Right lobe of liver (tissue), 4 donors: Measurements from ENCODE around the gene SLC6A3.

Experiments
- POLR2A ChIP-seq: fragments of 450-650 bp; IDR thresholded peaks from one replicate; pipeline ENCODE4 v1.6.1; 2017; ENCODE audit warnings: antibody characterized with exemption, mild to moderate bottlenecking
- TF ChIP-seq, protein P1 (sequence below), 4 donors: fragments of 200-600 bp in 3 of 4; fragments of 450-650 bp in 1 of 4; IDR thresholded peaks; one replicate each; pipeline versions ENCODE4 v1.5.1 to v1.8.0; 2016 to 2022; ENCODE audit warnings: antibody characterized with exemption in 4 of 4, mild to moderate bottlenecking in 2 of 4
- donor health status: DM: no; HTN: no; CAD: no.
- donor health status: DM: no; HTN: no; CAD: no.
- donor health status: DM: no; HTN: yes; CAD: no.

- TF ChIP-seq, protein P1, sequence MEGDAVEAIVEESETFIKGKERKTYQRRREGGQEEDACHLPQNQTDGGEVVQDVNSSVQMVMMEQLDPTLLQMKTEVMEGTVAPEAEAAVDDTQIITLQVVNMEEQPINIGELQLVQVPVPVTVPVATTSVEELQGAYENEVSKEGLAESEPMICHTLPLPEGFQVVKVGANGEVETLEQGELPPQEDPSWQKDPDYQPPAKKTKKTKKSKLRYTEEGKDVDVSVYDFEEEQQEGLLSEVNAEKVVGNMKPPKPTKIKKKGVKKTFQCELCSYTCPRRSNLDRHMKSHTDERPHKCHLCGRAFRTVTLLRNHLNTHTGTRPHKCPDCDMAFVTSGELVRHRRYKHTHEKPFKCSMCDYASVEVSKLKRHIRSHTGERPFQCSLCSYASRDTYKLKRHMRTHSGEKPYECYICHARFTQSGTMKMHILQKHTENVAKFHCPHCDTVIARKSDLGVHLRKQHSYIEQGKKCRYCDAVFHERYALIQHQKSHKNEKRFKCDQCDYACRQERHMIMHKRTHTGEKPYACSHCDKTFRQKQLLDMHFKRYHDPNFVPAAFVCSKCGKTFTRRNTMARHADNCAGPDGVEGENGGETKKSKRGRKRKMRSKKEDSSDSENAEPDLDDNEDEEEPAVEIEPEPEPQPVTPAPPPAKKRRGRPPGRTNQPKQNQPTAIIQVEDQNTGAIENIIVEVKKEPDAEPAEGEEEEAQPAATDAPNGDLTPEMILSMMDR (IDR thresholded peaks at IDR 0.05), result no peak
- TF ChIP-seq POLR2A, result no peak
Measured at GRCh38 chr5:1479066-1479465, 33.8 kb upstream of the SLC6A3 start.
